OCI-M2 (cell line): ENCODE measurements around the gene DOK1.

ENCODE experiments used
- DNase-seq: peaks from one replicate; lab custom pipeline; 2025; ENCODE audit not compliant: unreplicated experiment; lab: John Stamatoyannopoulos, UW

Gene DOK1

GRCh38 chr2:74596584-74596983 lies 42.1 kb downstream of the DOK1 start:
- DNase-seq, result no peak

- DNase-seq, result no peak
Measured at GRCh38 chr2:74597410-74597809, 42.9 kb downstream of the DOK1 start.

- DNase-seq, result no peak
Measured at GRCh38 chr2:74599676-74600075, 45.2 kb downstream of the DOK1 start.

- no peak for DNase-seq
Measured at GRCh38 chr2:74602586-74603281, 48.2 kb downstream of the DOK1 start.

GRCh38 chr2:74603282-74604000 lies 48.9 kb downstream of the DOK1 start:
- no peak for DNase-seq

GRCh38 chr2:74606927-74607326 lies 52.4 kb downstream of the DOK1 start:
- DNase-seq, result no peak
